Panc1 (cell line): Measurements from ENCODE around the gene ZBTB46. TPM values are rescaled to one million over a fixed set of nuclear protein-coding genes. Genes with fewer than 3 reads are reported as not detected.

ENCODE experiments used
- ATAC-seq: fragments of 200-7000 bp; cut with Tn5 transposase; 2 replicates; pipeline ENCODE4 v1.9.1; 2020; ENCODE audit warnings: mild to moderate bottlenecking, moderate library complexity
- BruUV-seq: library from RNA; stranded (reverse); fragments of 400-500 nt; replicated peaks from 2 replicates; lab custom pipeline; 2021; lab: Mats Ljungman, UMichigan
- CTCF ChIA-PET: fragments of 300-600 bp; sonication (Branson Sonifier 250); formaldehyde crosslinking; loops from one replicate; lab custom pipeline; 2022; ENCODE audit warnings: antibody characterized with exemption; lab: Charles Lee
- POLR2A ChIA-PET: fragments of 300-600 bp; sonication (Branson Sonifier 250); formaldehyde crosslinking; loops from one replicate; lab custom pipeline; 2022; ENCODE audit warnings: antibody characterized with exemption; lab: Charles Lee
- DNase-seq: peaks from one replicate; pipeline ENCODE4 v3.0.0-alpha.2; 2010; ENCODE audit warnings: low read depth, low spot score
- H3K27ac ChIP-seq: 2 replicates; pipeline ENCODE4 v1.5.1; 2011; ENCODE audit warnings: mild to moderate bottlenecking, low read length, inconsistent platforms
- H3K27me3 ChIP-seq: fragments of 200-500 bp; sonication (Bioruptor generic); 2 replicates; pipeline ENCODE4 v1.6.0; 2014; ENCODE audit warnings: low read length, inconsistent platforms; ENCODE audit not compliant: control insufficient read depth, insufficient read depth
- H3K36me3 ChIP-seq: fragments of 200-500 bp; sonication (Bioruptor generic); 2 replicates; pipeline ENCODE4 v1.5.1; 2014; ENCODE audit warnings: inconsistent platforms, mild to moderate bottlenecking, low read length, moderate library complexity; ENCODE audit not compliant: control insufficient read depth, insufficient read depth
- H3K4me1 ChIP-seq: 2 replicates; pipeline ENCODE4 v1.5.1; 2011; ENCODE audit warnings: inconsistent platforms, mild to moderate bottlenecking, low read length, moderate library complexity; ENCODE audit not compliant: control insufficient read depth, insufficient read depth
- H3K4me3 ChIP-seq, 2 experiments: 2 replicates each; pipeline ENCODE4 v1.5.1; 2011 to 2012; ENCODE audit warnings: low read depth in 2 of 2, low read length in 2 of 2, mild to moderate bottlenecking in 2 of 2, inconsistent platforms in 1 of 2, moderate library complexity in 1 of 2
- H3K9me3 ChIP-seq: fragments of 200-500 bp; sonication (Bioruptor generic); 2 replicates; pipeline ENCODE4 v1.5.1; 2014; ENCODE audit warnings: low read depth, mild to moderate bottlenecking, inconsistent platforms, low read length, moderate library complexity; ENCODE audit not compliant: control insufficient read depth, insufficient read depth
- CTCF ChIP-seq: fragments of 450-650 bp; IDR thresholded peaks from 2 replicates; pipeline ENCODE4 v1.5.1; 2017; ENCODE audit warnings: mild to moderate bottlenecking
- POLR2AphosphoS5 ChIP-seq: IDR thresholded peaks from 2 replicates; pipeline ENCODE4 v1.6.1; 2012; ENCODE audit warnings: mild to moderate bottlenecking, low read depth, low read length, moderate library complexity
- REST ChIP-seq, 2 experiments: IDR thresholded peaks; 2 replicates each; pipeline ENCODE4 v1.6.1; 2011 to 2012; ENCODE audit warnings: low read depth in 2 of 2, control low read depth in 1 of 2, low read length in 1 of 2, mild to moderate bottlenecking in 1 of 2, moderate library complexity in 1 of 2; ENCODE audit not compliant: insufficient read depth in 1 of 2
- SIN3A ChIP-seq: IDR thresholded peaks from 2 replicates; pipeline ENCODE4 v1.6.1; 2012; ENCODE audit warnings: low read depth, mild to moderate bottlenecking, low read length, moderate library complexity, borderline replicate concordance; ENCODE audit not compliant: insufficient read depth
- TCF7L2 ChIP-seq: IDR thresholded peaks from 2 replicates; pipeline ENCODE4 v1.6.1; 2011; ENCODE audit warnings: mild to moderate bottlenecking, low read depth, low read length, inconsistent platforms
- in situ Hi-C: cut with HindIII; loops from 2 replicates; pipeline ENCODE4 v1.10.0; 2016; ENCODE audit warnings: low sequenced_read_pairs, low pct_unique_long_range_greater_than_20kb
- intact Hi-C: fragments of 100-400 bp; cut with micrococcal nuclease; formaldehyde crosslinking; loops from one replicate; pipeline ENCODE4 v1.10.0; 2022; ENCODE audit not compliant: unreplicated experiment
- total RNA-seq: library from RNA; stranded (reverse); gene quantifications from one replicate; pipeline ENCODE4 v1.2.1, GENCODE V29; 2021; ENCODE audit not compliant: unreplicated experiment

ZBTB46 gene
- total RNA-seq, 1 experiment from 2014 or later, result 15.2 TPM

- Histone ChIP-seq H3K27me3 (no peaks in the 10 kb centered on the region), H3K27ac (no peak overlapping the region), H3K36me3 (0 out of 2 replicates have a peak, but pooled peaks cover 2% of the 10 kb centered on the region), H3K4me3 (no peak overlapping the region), H3K9me3 (no peaks in the 10 kb centered on the region), H3K4me1 (peaks cover 22% of the 10 kb centered on the region)
- intact Hi-C loops, result no loop called here
- CTCF ChIA-PET, result no interaction called here
- TF ChIP-seq TCF7L2 (no peak), SIN3A (no peak), POLR2AphosphoS5 (no peak), REST (IDR thresholded peaks at IDR 0.05; ENCODE audit: insufficient read depth in 1 of 2, low read depth in 2 of 2, low read length in 1 of 2) (no peak), CTCF (no peak)
- DNase-seq, result no peak
- no TSS peak for BruUV-seq
- no peak for ATAC-seq
- in situ Hi-C loops, result no loop called here
- POLR2A ChIA-PET, result no interaction called here
Observed at GRCh38 chr20:63733117-63733516, 97.9 kb downstream of the ZBTB46 start.

- in situ Hi-C loops (no loop called here), intact Hi-C loops (no loop called here)
- Histone ChIP-seq H3K27me3 (no peaks in the 10 kb centered on the region), H3K9me3 (no peaks in the 10 kb centered on the region), H3K4me3 (no peak overlapping the region), H3K36me3 (0 out of 2 replicates have a peak, but pooled peaks cover 2% of the 10 kb centered on the region), H3K27ac (no peak overlapping the region), H3K4me1 (peaks cover 22% of the 10 kb centered on the region)
- ATAC-seq (no peak), DNase-seq (no peak)
- BruUV-seq, result no TSS peak
- no peak for TF ChIP-seq CTCF
- TF ChIP-seq REST (IDR thresholded peaks at IDR 0.05; ENCODE audit: insufficient read depth in 1 of 2, low read depth in 2 of 2, low read length in 1 of 2), result no peak
- no peak for TF ChIP-seq SIN3A
- TF ChIP-seq POLR2AphosphoS5, result no peak
- no peak for TF ChIP-seq TCF7L2
- POLR2A ChIA-PET, result no interaction called here
- CTCF ChIA-PET, result no interaction called here
Observed at GRCh38 chr20:63732118-63733095, 98.7 kb downstream of the ZBTB46 start.
